HG02610 (cell line): Measurements from ENCODE around the gene KLC1.

ENCODE experiments used
- ATAC-seq: cut with Tn5 transposase; IDR thresholded peaks from one replicate; pipeline ENCODE4 v1.9.1; 2021; ENCODE audit warnings: mild to moderate bottlenecking, moderate library complexity; ENCODE audit not compliant: unreplicated experiment

KLC1 gene

DNA sequence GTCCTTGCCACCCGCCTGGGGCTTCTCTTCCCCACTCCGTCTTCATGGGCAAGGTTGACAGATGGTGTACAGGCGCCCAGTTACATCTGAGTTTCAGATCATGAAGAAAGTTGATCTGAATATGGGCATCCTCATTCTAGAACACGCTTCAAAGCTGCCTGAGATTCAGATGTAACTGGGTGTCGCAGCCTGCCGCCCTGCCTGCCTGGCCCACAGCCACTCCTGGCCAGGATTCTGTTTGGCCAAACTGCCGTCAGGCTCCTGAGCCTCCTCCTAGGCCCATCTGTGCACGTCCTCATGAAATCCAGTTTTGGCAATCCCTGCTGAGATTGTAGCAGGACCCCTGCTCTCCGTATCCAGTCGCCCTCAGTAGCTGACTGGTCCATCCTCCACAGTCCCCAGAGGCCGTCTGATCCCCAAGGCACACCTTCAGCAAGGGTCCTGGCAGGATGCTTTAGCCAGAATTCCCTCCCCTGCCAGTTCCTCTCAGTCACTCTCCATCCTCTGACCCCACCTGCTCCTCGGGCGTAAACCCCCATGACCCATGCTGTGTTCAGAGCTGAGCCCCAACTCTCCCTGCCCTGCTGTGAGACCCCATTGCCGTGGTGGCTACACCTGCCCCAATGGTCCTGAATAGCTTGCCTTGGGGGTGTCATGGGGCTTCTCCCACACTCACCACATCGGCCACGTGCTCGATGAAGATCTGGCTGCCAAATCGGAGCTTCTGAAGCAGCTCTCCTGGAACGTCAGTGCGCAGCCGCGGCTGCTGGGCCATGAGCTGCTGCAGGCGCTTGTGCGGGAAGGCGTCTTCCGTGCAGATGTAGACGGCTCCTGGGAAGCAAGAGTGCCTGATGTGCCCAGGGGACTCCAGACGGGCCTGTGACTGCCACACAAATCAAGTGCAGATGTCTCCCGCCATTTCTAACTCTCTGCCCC lies 73.8 kb downstream of the KLC1 start:
- ATAC-seq = no peak

DNA sequence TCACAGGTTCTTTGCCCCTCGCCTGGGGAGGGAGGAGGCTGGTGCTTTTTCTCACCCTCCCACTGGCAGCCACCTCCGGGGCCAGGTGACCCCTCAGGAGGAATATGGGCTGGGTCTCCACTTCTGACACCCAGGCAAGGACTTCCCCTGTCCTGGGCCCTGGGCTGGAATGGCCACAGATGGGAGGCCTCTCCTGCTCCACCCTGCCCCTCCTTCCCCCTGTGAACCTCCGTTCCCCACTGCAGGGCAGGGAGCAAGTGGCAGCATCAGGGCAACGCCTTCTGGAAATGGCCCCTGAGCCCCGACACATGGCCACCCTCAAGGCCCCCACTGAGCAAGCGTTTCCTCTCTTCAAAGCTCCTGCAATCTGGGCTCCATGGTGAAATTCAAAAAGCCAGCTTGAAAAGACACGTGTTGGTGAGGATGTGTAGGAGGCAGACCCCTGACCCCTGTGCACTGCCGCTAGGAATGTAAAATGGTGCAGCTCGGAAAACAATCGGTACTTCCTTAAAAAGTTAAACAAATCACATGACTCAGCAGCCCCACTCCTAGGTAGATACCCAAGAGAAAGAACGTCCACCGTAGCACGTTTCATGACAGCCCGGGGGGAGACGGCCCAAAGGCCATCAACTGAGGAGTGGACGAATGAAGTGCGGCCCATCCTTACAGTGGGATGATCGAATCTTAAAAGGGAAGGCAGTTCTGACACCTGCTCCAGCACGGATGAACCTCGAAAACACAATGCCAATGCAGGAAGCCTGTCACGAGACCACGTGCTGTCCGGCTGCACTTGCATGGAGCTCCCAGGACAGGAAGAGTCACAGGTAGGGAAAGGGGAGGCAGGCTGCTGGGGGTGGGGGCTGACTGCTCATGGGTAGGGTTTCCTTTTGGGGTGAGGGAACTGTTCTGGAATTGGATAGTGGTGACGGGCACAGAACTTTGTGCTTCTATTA lies 74.7 kb downstream of the KLC1 start:
- ATAC-seq = no peak

DNA sequence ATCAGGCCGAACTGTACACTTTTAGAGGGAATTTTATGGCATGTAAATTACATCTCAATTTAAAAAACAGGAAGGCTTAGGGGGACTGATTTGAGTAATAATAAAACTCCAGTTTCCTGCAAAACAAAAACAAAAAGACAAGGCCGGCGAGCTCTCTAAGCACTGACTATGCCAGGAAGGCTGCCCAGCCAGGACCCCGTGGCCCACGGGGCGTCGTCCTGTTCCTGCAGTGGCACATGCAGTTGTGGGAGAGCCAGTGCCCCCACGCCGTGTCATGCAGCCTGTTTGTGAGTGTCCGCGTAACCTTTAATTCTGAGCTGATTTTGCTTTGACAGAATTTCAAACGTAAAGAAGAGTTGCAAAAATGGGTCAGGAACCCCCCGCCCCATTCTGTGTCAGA lies 75.7 kb downstream of the KLC1 start:
- ATAC-seq = no peak

DNA sequence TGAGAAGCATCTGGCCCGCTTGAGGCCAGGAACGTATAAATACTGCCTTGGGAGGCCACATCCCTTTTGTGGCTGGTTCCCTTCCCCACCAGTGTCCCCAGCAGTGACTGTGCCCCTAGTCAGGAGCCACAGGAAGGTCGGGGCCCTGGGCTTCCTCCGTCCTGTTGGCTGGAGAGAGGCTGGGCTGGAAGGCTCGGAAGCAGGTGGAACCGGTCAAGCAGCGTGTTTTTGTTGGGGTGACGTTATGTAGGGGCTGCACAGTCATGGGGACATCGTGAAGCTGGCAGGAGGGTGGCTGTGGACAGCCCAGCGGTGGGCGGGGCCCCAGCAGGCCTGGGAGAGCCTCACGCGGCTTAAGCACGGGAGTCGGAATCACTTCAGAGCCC lies 76.1 kb downstream of the KLC1 start:
- ATAC-seq = no peak

DNA sequence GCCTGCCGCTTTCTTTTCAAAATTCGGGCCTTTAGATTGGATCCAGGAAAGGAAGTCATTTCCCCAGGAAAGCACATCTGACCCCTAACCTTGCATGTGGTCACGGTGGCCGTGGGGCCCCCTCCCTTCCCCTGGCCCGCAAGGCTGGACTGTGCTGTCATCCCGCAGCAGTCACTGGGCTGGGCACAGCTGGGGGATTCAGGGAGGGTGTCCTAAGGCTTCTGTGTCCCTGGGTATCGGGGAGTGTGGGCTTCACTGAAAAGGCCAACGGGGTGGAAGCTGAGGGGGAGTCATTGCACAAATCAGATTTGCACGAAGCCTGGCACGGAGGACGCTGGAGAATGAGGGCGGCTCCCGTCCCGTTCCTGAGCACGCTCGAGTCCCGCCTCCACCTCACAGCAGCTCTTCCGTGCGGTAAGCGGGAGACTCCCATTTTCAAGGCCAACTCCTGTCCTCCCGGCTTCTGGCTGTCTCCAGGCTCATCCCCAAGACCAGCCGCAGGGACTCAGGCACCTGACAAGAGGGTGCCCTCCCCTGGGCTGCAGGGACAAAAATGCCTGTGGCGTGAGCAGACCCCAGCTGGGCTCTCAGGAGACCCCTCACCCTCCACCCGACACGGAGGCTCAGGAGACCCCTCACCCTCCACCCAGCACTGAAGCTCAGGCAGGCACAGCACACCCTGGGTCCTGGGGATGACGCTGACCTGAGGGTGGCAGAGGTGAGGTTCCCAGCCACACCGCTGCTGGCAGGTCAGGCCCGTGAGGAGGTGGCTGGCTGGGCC lies 76.7 kb downstream of the KLC1 start:
- no peak for ATAC-seq

DNA sequence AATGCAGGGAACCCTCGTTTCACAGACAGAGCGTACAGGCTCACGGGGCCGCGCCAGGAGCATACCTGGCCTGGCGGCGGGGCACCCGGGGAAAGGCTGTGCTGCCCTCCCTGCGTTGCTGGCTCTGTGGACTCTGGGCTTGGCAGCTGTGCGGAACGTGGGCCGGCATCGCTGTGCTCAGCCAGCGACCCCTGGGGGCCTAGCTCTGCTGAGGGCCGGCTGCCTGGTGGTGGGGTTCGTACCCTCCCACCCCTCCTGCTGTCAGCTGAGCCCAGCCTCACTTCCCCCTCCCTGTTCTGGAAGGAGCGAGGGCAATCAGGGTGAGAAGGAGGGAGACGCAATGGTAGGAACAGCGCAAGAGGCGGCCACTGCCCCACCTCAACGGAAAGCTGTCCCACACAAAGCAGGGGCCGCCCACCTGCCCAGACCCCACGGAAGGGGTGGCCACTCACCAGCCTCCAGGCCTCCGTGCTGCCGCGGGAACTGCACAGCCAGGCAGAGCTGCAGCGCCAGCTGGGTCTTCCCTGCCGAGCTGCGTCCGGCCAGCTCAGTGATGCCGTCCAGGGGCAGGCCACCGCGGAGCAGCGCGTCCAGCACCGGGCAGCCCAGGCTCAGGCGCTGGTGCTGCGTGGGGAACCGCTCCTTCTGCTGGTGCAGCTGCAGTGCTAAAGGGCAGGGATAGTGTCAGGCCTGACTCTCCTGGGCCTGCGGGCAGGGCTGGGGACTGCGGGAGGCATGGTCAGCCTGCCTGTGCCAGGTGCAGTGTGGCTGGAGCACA lies 77.7 kb downstream of the KLC1 start:
- ATAC-seq = no peak

DNA sequence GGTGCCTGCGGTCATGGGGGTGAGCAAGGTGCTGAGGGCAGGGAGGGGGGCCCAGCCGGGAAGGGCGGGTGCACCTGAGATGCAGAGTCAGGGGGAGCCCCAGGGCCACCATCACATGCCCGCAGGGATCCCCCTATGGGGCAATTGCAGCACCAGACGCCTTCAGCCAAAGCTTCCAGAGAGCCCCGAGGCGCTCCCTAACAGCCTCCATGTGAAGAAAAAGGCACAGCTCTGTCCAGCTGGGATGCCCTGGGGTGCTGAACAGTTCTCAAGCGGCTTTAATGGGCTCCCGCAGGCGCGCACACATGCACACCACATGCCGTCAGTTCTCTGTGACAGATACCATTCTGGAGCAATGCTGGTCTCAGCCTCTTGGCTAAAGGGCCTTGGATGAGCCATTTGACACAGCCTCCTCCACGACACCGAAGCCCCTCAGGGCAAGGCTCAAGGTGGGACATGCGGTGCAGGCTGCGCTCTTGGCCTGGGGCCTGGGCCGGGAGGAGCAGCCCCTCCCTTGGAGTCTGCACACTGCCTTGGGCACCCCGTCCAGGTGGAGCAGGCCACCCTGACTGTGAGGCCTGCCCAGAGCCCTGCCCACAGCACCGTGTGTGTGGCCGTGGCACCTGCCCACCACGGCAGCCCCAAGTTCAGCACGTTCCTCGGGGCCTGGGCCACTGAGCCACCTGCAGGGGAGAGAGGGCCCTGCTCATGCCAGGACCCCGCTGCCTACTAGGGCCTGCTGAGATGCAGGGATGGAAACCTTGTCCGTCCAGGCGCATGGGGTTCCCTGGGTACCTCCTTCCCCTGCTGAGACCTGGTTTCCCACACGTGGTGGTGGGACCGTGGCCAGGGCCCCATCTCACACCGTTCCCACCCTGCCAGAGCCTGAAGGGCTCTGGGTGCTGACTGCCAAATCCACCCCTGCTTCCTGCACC lies 78.6 kb downstream of the KLC1 start:
- ATAC-seq = no peak

DNA sequence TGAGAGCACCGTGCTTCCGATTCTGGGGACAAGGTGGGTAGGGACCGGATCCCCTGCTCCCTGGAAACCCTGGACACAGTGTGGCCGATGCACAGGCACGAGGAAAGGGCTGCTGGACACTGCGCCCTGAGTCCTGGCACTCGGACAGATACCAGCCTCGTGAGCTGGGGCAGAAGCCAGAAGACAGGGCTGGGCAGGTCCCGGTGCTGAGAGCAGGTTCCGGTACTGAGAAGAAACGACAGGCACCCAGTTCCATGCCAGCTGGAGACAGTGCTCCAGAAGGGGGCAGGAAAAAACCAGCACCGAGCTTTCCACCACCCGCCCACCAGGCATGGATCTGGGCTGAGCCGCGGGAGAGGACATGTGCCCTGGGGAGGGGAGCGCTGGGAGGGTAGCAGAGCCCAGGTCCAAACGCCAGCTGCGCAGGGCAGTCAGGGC lies 79.8 kb downstream of the KLC1 start:
- ATAC-seq = no peak

DNA sequence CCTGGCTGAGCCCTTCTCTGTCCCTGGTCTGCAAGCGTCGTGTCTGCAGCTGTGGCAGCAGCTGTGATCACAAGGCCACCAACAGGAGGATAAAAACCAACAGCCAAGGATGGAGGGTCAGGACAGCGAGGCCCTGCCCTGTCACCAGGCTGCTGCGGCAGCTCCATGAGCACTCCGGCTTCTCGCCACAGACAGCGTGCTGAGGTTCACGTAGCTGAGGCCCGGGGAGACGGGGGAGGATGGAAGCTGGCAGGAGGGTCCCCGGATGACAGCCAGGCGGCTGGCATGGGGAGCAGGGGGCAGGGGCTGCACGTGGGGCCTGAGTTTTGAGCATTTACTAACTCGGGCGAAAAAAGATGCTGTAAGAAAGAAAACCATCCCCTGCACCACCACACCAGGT lies 80.8 kb downstream of the KLC1 start:
- no peak for ATAC-seq

DNA sequence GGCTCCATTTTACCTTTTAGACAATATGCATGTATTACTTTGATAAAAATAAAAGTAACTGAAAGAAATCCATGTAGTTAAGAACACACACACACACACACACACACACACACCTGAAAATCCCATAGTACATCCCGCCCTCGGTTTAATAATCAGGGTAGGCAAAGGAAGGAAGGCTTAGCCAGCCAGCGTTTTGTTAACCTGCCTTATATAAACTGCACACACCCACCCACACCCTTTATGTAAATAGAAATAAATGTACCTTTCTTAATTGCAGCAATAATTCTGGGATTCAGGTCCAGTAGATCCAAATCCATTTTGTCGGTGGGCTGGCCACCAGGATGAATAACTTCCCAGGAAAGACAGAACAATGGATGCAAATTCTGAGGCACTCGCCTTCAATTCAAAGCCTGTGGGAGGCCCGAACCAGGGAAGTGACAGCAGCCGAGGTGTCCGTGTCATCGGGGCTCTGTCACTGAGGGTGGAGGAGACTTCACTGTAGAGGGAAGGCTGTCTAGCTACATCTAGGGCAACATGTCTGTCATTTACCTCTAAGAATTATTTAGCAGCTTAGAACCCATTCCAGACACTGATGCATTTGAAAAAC lies 81.9 kb downstream of the KLC1 start:
- ATAC-seq = no peak

DNA sequence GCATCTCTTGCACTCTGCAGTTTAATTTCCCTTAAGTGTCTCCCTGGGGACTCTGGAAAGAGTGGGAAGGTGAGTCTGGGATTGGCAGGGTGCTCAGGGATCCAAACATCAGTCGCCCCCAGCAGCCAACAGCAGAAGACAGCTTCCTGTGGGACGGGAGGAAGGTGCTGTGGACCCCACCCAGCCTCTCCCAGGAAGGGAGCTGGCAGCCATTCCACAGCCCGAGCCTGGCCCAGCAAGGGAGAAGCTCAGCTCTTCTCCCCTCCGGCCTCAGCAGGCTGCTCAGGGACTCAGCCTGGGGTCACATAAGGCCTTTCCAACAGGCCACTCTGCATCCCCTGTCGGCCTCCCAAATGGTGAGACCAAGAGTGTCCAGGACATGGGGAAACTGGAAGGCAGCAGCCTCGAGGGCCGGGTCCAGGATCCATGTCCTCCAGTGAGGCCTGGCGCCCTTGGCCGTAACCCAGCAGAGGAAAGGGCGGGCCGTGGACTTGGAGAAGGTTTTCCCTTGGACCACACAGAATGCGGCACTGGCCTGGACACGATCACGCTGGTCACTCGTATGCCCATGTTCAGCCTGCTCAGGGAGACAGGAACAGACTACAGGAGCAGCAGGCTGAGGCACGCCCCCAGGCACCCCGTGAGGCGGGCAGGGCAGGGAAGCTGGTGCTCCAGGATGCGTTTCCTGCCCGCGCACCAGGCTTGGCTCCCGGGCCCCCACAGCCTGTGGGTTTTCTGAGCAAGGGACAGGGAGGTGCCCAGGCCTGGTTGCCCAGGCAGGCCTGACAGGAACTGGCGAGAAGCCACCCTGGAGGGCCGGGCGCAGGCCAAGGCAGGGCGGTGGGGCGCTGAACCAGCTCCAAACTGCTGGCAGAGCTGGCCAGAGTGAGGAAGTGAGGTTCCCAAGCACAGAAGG lies 82.8 kb downstream of the KLC1 start:
- no peak for ATAC-seq

DNA sequence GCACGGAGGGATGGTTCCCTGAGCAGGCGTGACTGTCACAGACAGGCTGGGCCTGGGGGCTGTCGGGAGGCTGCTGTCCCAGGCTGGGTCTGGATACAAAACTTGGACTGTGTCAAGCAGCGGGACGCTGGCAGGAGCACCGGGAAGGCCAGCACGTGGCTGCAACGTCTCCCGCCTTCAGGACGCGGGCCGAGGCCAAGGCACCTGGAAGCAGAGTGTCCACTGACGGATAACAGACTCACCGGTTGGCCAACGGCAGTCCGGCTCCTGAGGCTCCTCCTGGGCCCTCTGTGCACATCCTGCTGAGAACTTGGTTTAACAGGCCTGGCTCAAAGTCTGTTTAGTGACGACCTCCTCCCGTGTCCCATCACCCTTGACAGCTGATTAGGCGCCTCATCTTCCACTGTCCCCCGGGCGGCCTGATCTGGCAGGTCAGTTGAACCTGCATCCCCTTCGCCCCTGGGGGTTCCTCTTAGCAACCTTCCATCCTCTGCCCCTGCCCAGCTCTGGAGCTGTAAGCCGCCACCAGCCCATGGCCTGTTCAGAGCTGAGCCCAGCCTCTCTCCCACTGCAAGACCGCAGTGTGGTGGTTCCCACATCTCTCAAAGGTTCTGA lies 83.7 kb downstream of the KLC1 start:
- no peak for ATAC-seq

DNA sequence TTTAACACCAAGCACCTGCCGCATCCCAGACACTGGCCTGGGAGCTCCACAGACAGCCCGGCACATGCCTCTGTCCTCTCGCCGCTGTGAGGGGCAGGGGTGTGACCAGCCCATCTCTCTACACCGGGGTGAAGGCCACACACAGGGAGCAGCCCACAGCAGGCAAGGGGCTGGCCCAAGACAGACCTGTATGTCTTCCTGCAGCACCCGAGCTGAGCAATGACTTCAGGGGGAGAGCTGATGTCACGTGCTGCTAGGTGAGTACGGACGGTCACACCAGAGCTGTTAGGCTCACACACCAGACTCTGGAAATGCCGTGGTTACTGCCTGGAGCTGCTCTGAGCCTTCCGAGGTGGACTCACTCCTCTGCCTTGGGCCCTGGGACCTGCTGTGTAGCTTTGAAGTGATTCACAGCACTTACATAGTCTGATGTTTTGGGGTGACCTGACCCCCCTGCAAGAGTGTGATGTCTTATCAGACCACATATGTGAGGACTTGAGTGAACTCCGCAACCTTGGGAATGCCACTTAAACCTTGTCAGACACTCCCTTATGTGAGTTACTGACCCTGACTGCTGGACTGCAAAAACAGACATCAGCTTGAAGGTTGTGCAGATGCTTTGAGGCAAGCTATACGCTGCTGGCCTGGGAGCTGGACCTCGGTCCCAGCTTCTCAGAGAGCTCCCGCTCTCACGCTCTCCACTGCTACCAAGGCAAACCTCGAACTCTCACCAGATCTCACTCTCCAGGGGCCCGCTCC lies 84.5 kb downstream of the KLC1 start:
- no peak for ATAC-seq

DNA sequence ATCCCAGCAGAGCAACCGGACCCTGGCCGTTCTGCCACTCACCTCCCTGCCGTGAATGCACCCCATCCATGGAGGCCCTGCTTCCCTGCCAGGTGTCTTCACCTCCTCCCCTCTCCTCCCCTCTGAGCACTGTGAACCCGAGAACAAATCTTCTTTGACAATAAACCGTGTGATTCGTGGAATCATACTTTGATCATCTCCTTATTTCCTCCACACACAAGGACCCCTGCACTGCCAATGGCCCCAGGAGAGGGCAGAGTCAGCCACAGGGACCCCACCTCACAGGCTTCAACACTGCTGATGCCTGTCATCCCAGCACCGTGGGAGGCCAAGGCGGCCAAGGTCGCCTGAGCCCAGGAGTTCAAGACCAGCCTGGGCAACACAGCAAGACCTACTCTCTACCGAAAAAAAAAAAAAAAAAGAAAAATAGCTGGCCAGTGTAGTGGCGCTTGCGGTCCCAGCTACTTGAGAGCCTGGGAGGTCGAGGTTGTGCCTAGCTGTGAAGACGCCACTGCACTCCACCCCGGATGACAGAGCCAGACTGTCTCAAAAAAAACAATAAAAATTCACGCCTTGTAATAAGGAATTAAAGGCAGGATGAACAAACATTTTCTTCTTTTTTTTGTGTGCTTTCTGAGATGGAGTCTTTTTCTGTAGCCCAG lies 85.2 kb downstream of the KLC1 start:
- ATAC-seq = no peak

DNA sequence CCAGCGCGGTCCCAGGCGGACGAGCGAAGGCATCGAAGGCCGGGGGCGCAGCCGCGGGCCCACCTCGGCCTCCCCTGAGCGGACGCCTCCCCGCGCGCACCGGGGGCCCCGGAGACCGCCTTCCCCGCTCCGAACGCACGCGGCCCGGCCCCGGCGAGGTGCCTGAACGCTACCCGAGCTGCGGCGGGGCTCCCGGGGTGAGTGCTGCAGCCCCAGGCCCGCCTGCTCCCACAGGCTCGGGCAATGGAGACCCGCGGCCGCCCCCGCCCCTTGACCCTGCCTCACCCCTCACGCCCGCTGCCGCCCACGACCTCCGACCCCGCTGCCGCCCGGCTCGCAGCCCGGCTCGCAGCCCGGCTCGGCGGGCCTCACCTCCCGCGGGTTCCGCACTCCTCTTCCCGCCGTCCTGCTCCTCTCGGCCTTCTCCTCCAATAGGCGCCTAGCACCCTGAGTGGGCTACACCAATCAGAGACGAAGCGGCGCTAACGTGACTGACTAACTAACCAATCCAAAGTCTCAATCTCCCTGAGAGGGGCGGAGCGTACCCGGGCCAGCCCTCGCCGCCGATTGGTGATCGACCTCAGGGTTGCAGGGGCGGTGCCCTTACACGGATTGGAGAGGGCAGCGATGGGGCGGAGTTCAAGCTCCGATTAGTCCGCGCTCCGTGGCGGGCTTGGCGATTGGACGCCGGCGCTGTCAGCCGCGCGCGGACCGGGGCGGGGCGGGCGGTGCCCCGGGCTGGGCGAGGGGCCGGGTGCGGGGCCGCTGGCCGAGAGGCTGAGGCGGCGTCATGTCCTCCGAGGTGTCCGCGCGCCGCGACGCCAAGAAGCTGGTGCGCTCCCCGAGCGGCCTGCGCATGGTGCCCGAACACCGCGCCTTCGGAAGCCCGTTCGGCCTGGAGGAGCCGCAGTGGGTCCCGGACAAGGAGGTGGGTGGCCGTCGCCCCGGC lies 86.3 kb downstream of the KLC1 start, which contains the start of the genes XRCC3 and ZFYVE21:
XRCC3 (minus strand) TSS at position 400 of the 949 bp plus-strand sequence. CDS start 4,364 bp downstream, outside the sequence.
ZFYVE21 (plus strand) TSS at position 759 of the 949 bp plus-strand sequence; CDS start at position 791, 32 bp downstream.
- peak; percentile 94 for ATAC-seq
